Kidney (tissue), 14 donors: Measurements from ENCODE around the gene PLA1A. TPM values are rescaled to one million over a fixed set of nuclear protein-coding genes. Genes with fewer than 3 reads are reported as not detected.

ENCODE experiments used
- DNase-seq, 5 donors: peaks; one replicate each; pipeline ENCODE4 v3.0.0-alpha.2; 2013 to 2020
- FAIRE-seq: peaks from 2 replicates; lab custom pipeline; 2012; peaks lifted over from hg19 to GRCh38; lab: Jason Lieb, UNC
- H3K27ac ChIP-seq, 2 donors: one replicate each; pipeline ENCODE4 v1.7.0; 2013; ENCODE audit warnings: low read depth in 2 of 2, low read length in 2 of 2, inconsistent platforms in 1 of 2
- H3K27me3 ChIP-seq: one replicate; pipeline ENCODE4 v1.7.1; 2013; ENCODE audit warnings: low read length, inconsistent platforms; ENCODE audit not compliant: control insufficient read depth, insufficient read depth
- H3K36me3 ChIP-seq, 3 donors: one replicate each; pipeline versions ENCODE4 v1.7.0 to v1.7.1; 2013; ENCODE audit warnings: low read length in 3 of 3, control low read depth in 1 of 3, inconsistent platforms in 1 of 3; ENCODE audit not compliant: insufficient read depth in 3 of 3, control insufficient read depth in 2 of 3
- H3K4me1 ChIP-seq, 3 donors: one replicate each; pipeline versions ENCODE4 v1.7.0 to v1.7.1; 2013; ENCODE audit warnings: low read length in 3 of 3, inconsistent platforms in 1 of 3, low read depth in 1 of 3; ENCODE audit not compliant: control insufficient read depth in 2 of 3, insufficient read depth in 2 of 3
- H3K4me3 ChIP-seq, 3 donors: one replicate each; pipeline versions ENCODE4 v1.7.0 to v1.8.1; 2013; ENCODE audit warnings: low read length in 3 of 3, control low read depth in 1 of 3, inconsistent platforms in 1 of 3
- H3K9ac ChIP-seq, 3 donors: one replicate each; pipeline versions ENCODE4 v1.7.0 to v1.7.1; 2013; ENCODE audit warnings: low read length in 3 of 3, control low read depth in 1 of 3, inconsistent platforms in 1 of 3
- H3K9me3 ChIP-seq, 3 donors: one replicate each; pipeline versions ENCODE4 v1.7.0 to v1.7.1; 2013; ENCODE audit warnings: low read length in 3 of 3, control low read depth in 1 of 3, inconsistent platforms in 1 of 3; ENCODE audit not compliant: control insufficient read depth in 2 of 3, insufficient read depth in 1 of 3
- CTCF ChIP-seq: IDR thresholded peaks from 3 replicates; pipeline ENCODE4 v1.5.1; 2012; ENCODE audit warnings: mild to moderate bottlenecking, moderate library complexity, borderline replicate concordance; ENCODE audit not compliant: insufficient read depth; ENCODE audit errors: extremely low read depth
- intact Hi-C: fragments of 100-400 bp; cut with DNase I; formaldehyde crosslinking; loops from one replicate; pipeline ENCODE4 v1.11.1; 2022
- polyA plus RNA-seq: library from polyadenylated mRNA; stranded (reverse); fragments of 350-450 nt; fragmentation: Illumina TruSeq; extraction: RNeasy Lipid Tissue Mini Kit (QIAGEN cat#74804); gene quantifications from one replicate; pipeline ENCODE4 v1.2.3, GENCODE V29; 2014; ENCODE audit warnings: low read depth, low replicate concordance; ENCODE audit not compliant: insufficient read depth
- total RNA-seq: library from RNA; stranded (reverse); fragmentation: NEBNext Ultra II Directional; extraction: Animal tissue kit (Norgen Biotek cat#: 25700); gene quantifications from one replicate; pipeline ENCODE4 v1.2.1, GENCODE V29; 2021
- donor health status: control.
- donor health status: control.
- donor health status: control.
- donor health status: control.
- donor health status: control.
- donor health status: DM: yes; HTN: yes; CAD: no.
- donor health status: Normal renal cell carcinoma (clear cell type).

The PLA1A gene
- total and polyA plus RNA-seq, 2 donors from 2014 or later = 6.7 to 10.1 TPM

DNA sequence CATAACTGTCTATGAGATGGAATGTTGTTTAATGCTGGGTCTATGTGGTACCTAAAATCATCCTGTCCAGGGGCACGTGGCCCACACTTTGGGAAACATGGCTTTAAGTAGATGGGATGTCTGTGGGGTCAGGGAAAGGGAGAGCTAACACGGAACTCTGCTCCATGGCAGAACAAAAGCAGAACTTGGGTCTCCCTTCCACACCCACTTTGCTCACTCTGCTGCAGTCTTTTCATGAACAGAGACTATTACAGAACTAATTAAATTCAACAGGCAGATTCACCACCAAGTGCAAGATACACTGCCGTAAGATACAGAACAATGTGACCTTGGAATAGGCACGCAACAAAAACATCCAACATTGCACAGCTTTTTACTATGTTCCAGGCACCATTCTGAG, 34.5 kb downstream of the PLA1A start:
- Histone ChIP-seq H3K9me3 (no peaks in the 10 kb centered on the region), H3K9ac (no peak overlapping the region), H3K4me3 (no peak overlapping the region), H3K4me1 (peaks cover 2 to 9% (median 3%) of the 10 kb centered on the region in 3 donors), H3K27me3 (no peaks in the 10 kb centered on the region), H3K27ac (no peak overlapping the region), H3K36me3 (no peaks in the 10 kb centered on the region)
- FAIRE-seq (no peak), DNase-seq (no peak)
- intact Hi-C loops = no loop called here
- TF ChIP-seq CTCF = no peak

DNA sequence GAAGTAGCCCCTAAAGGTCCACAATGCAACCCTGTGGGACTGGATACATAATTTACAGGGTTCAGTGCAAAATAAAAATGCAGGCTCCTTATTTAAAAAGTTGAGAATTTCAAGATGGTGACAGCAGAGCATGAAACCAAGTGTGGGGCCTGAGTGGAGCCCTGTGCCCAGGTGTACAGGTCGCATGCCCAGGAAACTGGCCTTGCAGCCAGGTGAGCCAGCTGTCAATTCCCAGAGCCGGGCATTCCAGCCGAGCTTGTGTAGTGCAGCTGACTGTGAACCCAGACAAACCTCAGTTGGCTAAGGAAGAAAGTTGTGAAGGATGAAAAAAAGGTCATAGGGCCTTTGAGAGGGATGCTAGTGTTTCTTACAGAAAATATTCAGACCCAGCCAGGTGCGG, 35.1 kb downstream of the PLA1A start:
- no peak for FAIRE-seq
- Histone ChIP-seq H3K4me3 (no peak overlapping the region), H3K4me1 (peaks cover 3 to 11% (median 6%) of the 10 kb centered on the region in 3 donors), H3K9ac (no peak overlapping the region), H3K27me3 (no peaks in the 10 kb centered on the region), H3K27ac (no peak overlapping the region), H3K36me3 (no peaks in the 10 kb centered on the region), H3K9me3 (no peaks in the 10 kb centered on the region)
- no peak for DNase-seq
- intact Hi-C loops = no loop called here
- TF ChIP-seq CTCF = no peak

- H3K27ac ChIP-seq = peak overlapping the region in 1 of 2 donors; percentile 96
- FAIRE-seq (no peak), DNase-seq (no peak)
- H3K9ac ChIP-seq = no peak overlapping the region
- H3K9me3 ChIP-seq = no peaks in the 10 kb centered on the region
- no peak for TF ChIP-seq CTCF
- intact Hi-C loops = no loop called here
- no peaks in the 10 kb centered on the region for H3K36me3 ChIP-seq
- no peak overlapping the region for H3K4me3 ChIP-seq
- no peaks in the 10 kb centered on the region for H3K27me3 ChIP-seq
- H3K4me1 ChIP-seq = peaks cover 3 to 11% (median 6%) of the 10 kb centered on the region in 3 donors
These were observed 38.0 kb downstream of the PLA1A start for GRCh38 chr3:119635719-119636118.

DNA sequence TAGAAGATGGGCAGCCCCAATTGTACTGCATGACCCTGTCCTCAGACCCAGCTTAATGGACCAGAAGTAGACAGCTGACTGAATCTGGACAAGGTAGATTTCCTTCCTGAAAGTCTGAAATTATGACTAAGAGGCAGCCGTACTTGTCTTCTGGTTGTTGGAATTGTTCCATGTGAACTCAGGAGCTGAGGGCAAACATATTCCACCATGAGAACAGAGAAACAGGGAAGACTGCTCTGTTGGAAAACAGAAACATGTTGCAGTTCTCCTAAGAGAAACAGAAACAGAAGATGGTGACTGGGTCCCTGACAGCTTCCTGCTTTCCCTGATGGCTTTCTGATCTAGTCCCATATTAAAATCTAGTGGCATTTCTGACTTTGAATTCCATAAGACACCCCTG, 38.6 kb downstream of the PLA1A start:
- Histone ChIP-seq H3K27ac (peak overlapping the region in 1 of 2 donors; percentile 96), H3K4me1 (peaks cover 3 to 10% (median 6%) of the 10 kb centered on the region in 3 donors), H3K9ac (no peak overlapping the region), H3K9me3 (no peaks in the 10 kb centered on the region), H3K4me3 (no peak overlapping the region), H3K36me3 (no peaks in the 10 kb centered on the region), H3K27me3 (no peaks in the 10 kb centered on the region)
- no peak for TF ChIP-seq CTCF
- intact Hi-C loops = no loop called here
- DNase-seq (no peak), FAIRE-seq (no peak)
